HepG2 (cell line): ENCODE data around the gene FLAD1. TPM values are rescaled to one million over a fixed set of nuclear protein-coding genes. Genes with fewer than 3 reads are reported as not detected.

Experiments
- EHMT2 ChIP-seq: fragments of 200-600 bp; sonication (generic); IDR thresholded peaks from 2 replicates; pipeline ENCODE4 v1.7.0; 2017; ENCODE audit warnings: antibody characterized with exemption, low read depth, low read length, borderline replicate concordance
- MATR3 ChIP-seq: sonication (generic); formaldehyde crosslinking; IDR thresholded peaks from 2 replicates; pipeline ENCODE4 v1.4.0; 2020; ENCODE audit warnings: missing genetic modification reagents
- MTF2 ChIP-seq: sonication (generic); formaldehyde crosslinking; IDR thresholded peaks from 2 replicates; pipeline ENCODE4 v1.5.0; 2020; ENCODE audit warnings: missing genetic modification reagents, borderline replicate concordance
- RAD21 ChIP-seq: fragments of 450-650 bp; formaldehyde crosslinking; IDR thresholded peaks from 2 replicates; pipeline ENCODE4 v1.5.0; 2020; ENCODE audit warnings: mild to moderate bottlenecking
- RAD51 ChIP-seq: fragments of 450-650 bp; IDR thresholded peaks from 2 replicates; pipeline ENCODE4 v1.6.1; 2016; ENCODE audit warnings: borderline replicate concordance
- ZNF567 ChIP-seq: sonication (generic); formaldehyde crosslinking; IDR thresholded peaks from 2 replicates; pipeline ENCODE4 v1.8.1; 2023; ENCODE audit warnings: mild to moderate bottlenecking, missing genetic modification reagents, borderline replicate concordance
- ZNF780A ChIP-seq: sonication (generic); formaldehyde crosslinking; IDR thresholded peaks from 2 replicates; pipeline ENCODE4 v1.8.0; 2022; ENCODE audit warnings: mild to moderate bottlenecking, missing genetic modification reagents, moderate library complexity
- ZNF891 ChIP-seq: sonication (generic); formaldehyde crosslinking; IDR thresholded peaks from 2 replicates; pipeline ENCODE4 v1.5.0; 2020; ENCODE audit warnings: mild to moderate bottlenecking, missing genetic modification reagents
- polyA plus RNA-seq, 8 experiments: library from polyadenylated mRNA; depleted of rRNA in 3 of 8; stranded (reverse) in 7 of 8; unstranded in 1 of 8; fragments of >200 nt; fragmentation: Illumina TruSeq in 4 of 8; extraction: Trizol in 4 of 8; gene quantifications; 2 replicates each; pipeline versions ENCODE4 v1.2.1 to v1.2.3, GENCODE V29; 2011 to 2016; ENCODE audit warnings: low read depth in 4 of 8, missing spikeins in 1 of 8, mixed read lengths in 1 of 8; ENCODE audit not compliant: insufficient read depth in 1 of 8
- total RNA-seq, 5 experiments: library from RNA; depleted of rRNA; stranded (reverse); fragments of >200 nt; fragmentation: Illumina TruSeq; extraction: Trizol; gene quantifications; 2 replicates each; pipeline ENCODE4 v1.2.3, GENCODE V29; 2016; ENCODE audit warnings: low read depth in 1 of 5
- TF ChIP-seq, protein P1 (sequence below): sonication (generic); formaldehyde crosslinking; IDR thresholded peaks from 2 replicates; pipeline ENCODE4 v1.4.0; 2020; ENCODE audit warnings: mild to moderate bottlenecking, missing genetic modification reagents
- TF ChIP-seq, protein P2 (sequence below): sonication (generic); formaldehyde crosslinking; IDR thresholded peaks from 2 replicates; pipeline ENCODE4 v1.4.0; 2020; ENCODE audit warnings: mild to moderate bottlenecking, missing genetic modification reagents
- TF ChIP-seq, protein P3 (sequence below): sonication (generic); formaldehyde crosslinking; IDR thresholded peaks from 2 replicates; pipeline ENCODE4 v1.8.0; 2022; ENCODE audit warnings: low read depth, missing genetic modification reagents
- TF ChIP-seq, protein P4 (sequence below): sonication (generic); formaldehyde crosslinking; conservative IDR thresholded peaks from 2 replicates; pipeline ENCODE4 v1.8.0; 2022; ENCODE audit warnings: low read depth, missing genetic modification reagents
- TF ChIP-seq, protein P5 (sequence below): sonication (generic); formaldehyde crosslinking; IDR thresholded peaks from 2 replicates; pipeline ENCODE4 v1.4.0; 2020; ENCODE audit warnings: missing genetic modification reagents

Gene FLAD1
- total and polyA plus RNA-seq, 2 of the 13 experiments (the other 11 are each of a cell fraction or from before 2014, with no cell fraction given) = 25.9 to 32.8 TPM

DNA sequence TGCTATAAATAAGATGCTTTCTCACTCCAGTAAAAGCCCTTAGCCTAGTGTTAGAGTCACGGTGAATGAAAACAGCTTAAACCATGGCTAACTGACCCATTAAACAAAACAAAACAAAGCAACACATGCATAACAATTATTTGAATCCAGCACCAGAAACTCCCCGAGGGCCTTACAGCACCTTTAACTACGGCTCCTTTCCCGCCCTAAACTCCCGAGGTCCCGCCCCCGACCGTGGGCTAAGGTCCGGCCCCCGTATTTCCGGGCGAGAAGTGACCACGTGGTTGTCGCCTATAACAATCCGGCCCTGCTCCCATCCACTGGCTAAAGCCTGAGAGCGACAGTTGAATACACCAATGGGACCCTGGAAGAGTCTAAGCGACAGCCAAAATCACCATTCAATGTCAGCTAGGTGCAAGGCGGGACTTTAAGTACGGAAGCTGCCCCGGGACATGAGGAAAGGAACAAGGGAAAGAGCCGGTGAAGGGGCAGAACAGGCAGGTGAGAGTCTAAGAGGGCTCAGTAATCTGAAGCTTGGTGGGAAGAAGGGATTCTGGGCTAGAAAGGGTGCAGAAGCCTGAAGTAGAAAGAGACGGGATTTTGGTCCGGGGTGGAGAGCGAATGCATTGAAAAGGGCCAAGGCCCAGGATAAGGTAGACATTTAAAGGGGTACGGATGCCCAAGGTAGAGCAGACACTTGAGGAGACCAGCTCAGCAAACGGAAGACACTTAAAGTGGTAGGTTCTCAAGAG, at the start of gene FLAD1 (continued):
- TF ChIP-seq, protein P1, sequence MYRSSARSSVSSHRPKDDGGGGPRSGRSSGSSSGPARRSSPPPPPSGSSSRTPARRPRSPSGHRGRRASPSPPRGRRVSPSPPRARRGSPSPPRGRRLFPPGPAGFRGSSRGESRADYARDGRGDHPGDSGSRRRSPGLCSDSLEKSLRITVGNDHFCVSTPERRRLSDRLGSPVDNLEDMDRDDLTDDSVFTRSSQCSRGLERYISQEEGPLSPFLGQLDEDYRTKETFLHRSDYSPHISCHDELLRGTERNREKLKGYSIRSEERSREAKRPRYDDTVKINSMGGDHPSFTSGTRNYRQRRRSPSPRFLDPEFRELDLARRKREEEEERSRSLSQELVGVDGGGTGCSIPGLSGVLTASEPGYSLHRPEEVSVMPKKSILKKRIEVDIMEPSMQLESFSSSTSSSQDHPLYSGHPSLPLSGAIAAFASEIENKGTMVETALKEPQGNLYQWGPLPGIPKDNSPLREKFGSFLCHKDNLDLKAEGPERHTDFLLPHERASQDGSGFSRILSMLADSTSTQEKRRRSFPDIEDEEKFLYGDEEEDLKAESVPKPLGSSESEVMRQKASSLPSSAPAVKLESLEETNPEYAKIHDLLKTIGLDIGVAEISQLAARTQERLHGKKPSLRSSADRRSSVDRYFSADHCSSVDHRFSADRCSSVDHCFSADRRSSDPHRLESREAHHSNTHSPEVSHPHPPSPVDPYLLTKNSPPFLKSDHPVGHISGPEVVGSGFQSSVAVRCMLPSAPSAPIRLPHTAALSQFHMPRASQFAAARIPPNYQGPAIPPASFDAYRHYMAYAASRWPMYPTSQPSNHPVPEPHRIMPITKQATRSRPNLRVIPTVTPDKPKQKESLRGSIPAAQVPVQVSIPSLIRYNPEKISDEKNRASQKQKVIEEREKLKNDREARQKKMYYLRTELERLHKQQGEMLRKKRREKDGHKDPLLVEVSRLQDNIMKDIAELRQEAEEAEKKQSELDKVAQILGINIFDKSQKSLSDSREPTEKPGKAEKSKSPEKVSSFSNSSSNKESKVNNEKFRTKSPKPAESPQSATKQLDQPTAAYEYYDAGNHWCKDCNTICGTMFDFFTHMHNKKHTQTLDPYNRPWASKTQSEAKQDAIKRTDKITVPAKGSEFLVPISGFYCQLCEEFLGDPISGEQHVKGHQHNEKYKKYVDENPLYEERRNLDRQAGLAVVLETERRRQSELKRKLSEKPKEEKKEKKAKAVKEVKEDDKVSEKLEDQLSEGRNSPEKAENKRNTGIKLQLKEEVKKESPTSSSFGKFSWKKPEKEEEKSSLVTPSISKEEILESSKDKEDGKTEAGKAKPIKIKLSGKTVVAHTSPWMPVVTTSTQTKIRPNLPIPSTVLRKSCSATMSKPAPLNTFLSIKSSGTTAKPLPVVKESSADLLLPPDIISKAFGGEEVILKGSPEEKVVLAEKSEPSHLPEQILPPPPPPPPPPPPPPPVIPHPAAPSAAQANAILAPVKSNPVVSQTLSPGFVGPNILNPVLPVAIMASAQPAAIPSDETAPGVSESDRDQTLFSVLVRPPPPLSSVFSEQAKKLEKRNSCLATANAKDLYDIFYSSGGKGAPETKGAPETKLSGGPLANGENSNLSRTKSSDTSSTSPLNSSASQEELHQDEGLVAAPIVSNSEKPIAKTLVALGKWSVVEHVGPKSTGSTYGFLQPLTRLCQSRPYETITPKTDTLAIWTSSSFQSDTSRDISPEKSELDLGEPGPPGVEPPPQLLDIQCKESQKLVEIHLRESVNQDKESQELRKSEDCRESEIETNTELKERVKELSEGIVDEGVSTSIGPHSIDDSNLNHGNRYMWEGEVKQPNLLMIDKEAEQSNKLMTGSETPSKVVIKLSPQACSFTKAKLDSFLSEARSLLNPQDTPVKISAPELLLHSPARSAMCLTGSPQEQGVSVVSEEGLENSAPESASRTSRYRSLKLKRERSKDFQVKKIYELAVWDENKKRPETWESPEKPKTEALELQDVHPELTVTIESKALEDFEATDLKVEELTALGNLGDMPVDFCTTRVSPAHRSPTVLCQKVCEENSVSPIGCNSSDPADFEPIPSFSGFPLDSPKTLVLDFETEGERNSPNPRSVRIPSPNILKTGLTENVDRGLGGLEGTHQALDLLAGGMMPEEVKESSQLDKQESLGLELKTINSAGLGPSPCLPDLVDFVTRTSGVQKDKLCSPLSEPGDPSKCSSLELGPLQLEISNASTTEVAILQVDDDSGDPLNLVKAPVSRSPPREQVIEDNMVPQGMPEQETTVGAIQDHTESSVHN (CRISPR knock-in tag) = no peak
- TF ChIP-seq RAD21 (CRISPR knock-in tag) = no peak
- TF ChIP-seq MTF2 (CRISPR knock-in tag) = no peak
- no peak for TF ChIP-seq ZNF891 (CRISPR knock-in tag)
- TF ChIP-seq RAD51 = peak; percentile 80
- no peak for TF ChIP-seq EHMT2
- no peak for TF ChIP-seq MATR3 (CRISPR knock-in tag)
- TF ChIP-seq, protein P2, sequence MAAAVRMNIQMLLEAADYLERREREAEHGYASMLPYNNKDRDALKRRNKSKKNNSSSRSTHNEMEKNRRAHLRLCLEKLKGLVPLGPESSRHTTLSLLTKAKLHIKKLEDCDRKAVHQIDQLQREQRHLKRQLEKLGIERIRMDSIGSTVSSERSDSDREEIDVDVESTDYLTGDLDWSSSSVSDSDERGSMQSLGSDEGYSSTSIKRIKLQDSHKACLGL (CRISPR knock-in tag) = peak; percentile 76; the same call in 1 of the 2 replicates
- TF ChIP-seq, protein P3, sequence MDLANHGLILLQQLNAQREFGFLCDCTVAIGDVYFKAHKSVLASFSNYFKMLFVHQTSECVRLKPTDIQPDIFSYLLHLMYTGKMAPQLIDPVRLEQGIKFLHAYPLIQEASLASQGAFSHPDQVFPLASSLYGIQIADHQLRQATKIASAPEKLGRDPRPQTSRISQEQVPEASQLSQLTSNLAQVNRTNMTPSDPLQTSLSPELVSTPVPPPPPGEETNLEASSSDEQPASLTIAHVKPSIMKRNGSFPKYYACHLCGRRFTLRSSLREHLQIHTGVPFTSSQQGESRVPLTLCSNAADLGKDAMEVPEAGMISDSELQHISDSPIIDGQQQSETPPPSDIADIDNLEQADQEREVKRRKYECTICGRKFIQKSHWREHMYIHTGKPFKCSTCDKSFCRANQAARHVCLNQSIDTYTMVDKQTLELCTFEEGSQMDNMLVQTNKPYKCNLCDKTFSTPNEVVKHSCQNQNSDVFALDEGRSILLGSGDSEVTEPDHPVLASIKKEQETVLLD (CRISPR knock-in tag) = no peak
- TF ChIP-seq ZNF567 (CRISPR knock-in tag) = no peak
- TF ChIP-seq, protein P4, sequence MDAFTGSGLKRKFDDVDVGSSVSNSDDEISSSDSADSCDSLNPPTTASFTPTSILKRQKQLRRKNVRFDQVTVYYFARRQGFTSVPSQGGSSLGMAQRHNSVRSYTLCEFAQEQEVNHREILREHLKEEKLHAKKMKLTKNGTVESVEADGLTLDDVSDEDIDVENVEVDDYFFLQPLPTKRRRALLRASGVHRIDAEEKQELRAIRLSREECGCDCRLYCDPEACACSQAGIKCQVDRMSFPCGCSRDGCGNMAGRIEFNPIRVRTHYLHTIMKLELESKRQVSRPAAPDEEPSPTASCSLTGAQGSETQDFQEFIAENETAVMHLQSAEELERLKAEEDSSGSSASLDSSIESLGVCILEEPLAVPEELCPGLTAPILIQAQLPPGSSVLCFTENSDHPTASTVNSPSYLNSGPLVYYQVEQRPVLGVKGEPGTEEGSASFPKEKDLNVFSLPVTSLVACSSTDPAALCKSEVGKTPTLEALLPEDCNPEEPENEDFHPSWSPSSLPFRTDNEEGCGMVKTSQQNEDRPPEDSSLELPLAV = no peak
- TF ChIP-seq, protein P5, sequence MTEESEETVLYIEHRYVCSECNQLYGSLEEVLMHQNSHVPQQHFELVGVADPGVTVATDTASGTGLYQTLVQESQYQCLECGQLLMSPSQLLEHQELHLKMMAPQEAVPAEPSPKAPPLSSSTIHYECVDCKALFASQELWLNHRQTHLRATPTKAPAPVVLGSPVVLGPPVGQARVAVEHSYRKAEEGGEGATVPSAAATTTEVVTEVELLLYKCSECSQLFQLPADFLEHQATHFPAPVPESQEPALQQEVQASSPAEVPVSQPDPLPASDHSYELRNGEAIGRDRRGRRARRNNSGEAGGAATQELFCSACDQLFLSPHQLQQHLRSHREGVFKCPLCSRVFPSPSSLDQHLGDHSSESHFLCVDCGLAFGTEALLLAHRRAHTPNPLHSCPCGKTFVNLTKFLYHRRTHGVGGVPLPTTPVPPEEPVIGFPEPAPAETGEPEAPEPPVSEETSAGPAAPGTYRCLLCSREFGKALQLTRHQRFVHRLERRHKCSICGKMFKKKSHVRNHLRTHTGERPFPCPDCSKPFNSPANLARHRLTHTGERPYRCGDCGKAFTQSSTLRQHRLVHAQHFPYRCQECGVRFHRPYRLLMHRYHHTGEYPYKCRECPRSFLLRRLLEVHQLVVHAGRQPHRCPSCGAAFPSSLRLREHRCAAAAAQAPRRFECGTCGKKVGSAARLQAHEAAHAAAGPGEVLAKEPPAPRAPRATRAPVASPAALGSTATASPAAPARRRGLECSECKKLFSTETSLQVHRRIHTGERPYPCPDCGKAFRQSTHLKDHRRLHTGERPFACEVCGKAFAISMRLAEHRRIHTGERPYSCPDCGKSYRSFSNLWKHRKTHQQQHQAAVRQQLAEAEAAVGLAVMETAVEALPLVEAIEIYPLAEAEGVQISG (CRISPR knock-in tag) = peak; percentile 48; the same call in 1 of the 2 replicates
- no peak for TF ChIP-seq ZNF780A (CRISPR knock-in tag)
